Measurements from ENCODE around the gene E4F1. TPM values are rescaled to one million over a fixed set of nuclear protein-coding genes. Genes with fewer than 3 reads are reported as not detected.

E4F1 gene
- total and polyA plus RNA-seq, 9 of the 15 experiments (the other 6 are each of a cell fraction or from before 2014, with no cell fraction given) = 0.48 to 94.9 (median 20.4) TPM

DNA sequence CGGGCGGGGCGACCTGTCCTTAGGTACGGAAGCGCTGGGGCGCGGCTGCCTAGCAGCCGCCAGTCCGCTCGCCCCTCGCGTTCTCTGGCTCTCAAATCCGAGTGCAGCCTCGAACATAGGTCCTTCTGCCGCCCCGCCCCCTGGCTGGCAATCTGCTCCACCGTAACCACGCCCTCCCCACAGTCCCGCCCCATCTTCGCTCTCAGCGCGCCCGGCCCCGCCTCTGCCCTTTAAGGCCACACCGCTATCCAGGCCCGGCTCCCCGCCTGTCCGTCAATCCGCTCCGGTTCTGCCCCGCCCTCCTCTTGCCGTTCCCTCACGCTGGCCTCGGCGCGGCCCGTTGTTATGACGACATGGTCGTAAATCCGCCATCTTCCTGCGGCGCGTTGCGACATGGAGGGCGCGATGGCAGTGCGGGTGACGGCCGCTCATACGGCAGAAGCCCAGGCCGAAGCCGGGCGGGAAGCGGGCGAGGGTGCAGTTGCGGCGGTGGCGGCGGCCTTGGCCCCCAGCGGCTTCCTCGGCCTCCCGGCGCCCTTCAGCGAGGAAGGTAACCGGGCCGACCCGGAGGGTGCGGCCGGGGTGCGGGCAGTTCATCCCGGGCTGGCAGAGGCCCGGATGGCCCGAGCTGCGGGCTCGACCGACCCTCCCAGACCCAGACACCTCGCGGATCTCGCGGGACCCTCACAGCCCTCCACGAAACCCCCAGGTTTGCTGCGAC is at the start of gene E4F1 (continued):
- TF ChIP-seq PTRF (tag; IDR thresholded peaks at IDR 0.05) = no peak
- TF ChIP-seq, protein P1, sequence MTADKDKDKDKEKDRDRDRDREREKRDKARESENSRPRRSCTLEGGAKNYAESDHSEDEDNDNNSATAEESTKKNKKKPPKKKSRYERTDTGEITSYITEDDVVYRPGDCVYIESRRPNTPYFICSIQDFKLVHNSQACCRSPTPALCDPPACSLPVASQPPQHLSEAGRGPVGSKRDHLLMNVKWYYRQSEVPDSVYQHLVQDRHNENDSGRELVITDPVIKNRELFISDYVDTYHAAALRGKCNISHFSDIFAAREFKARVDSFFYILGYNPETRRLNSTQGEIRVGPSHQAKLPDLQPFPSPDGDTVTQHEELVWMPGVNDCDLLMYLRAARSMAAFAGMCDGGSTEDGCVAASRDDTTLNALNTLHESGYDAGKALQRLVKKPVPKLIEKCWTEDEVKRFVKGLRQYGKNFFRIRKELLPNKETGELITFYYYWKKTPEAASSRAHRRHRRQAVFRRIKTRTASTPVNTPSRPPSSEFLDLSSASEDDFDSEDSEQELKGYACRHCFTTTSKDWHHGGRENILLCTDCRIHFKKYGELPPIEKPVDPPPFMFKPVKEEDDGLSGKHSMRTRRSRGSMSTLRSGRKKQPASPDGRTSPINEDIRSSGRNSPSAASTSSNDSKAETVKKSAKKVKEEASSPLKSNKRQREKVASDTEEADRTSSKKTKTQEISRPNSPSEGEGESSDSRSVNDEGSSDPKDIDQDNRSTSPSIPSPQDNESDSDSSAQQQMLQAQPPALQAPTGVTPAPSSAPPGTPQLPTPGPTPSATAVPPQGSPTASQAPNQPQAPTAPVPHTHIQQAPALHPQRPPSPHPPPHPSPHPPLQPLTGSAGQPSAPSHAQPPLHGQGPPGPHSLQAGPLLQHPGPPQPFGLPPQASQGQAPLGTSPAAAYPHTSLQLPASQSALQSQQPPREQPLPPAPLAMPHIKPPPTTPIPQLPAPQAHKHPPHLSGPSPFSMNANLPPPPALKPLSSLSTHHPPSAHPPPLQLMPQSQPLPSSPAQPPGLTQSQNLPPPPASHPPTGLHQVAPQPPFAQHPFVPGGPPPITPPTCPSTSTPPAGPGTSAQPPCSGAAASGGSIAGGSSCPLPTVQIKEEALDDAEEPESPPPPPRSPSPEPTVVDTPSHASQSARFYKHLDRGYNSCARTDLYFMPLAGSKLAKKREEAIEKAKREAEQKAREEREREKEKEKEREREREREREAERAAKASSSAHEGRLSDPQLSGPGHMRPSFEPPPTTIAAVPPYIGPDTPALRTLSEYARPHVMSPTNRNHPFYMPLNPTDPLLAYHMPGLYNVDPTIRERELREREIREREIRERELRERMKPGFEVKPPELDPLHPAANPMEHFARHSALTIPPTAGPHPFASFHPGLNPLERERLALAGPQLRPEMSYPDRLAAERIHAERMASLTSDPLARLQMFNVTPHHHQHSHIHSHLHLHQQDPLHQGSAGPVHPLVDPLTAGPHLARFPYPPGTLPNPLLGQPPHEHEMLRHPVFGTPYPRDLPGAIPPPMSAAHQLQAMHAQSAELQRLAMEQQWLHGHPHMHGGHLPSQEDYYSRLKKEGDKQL (CRISPR knock-in tag; IDR thresholded peaks at IDR 0.05; ENCODE audit: borderline replicate concordance) = no peak
- no peak for TF ChIP-seq KHSRP (IDR thresholded peaks at IDR 0.05)
- TF ChIP-seq, protein P2, sequence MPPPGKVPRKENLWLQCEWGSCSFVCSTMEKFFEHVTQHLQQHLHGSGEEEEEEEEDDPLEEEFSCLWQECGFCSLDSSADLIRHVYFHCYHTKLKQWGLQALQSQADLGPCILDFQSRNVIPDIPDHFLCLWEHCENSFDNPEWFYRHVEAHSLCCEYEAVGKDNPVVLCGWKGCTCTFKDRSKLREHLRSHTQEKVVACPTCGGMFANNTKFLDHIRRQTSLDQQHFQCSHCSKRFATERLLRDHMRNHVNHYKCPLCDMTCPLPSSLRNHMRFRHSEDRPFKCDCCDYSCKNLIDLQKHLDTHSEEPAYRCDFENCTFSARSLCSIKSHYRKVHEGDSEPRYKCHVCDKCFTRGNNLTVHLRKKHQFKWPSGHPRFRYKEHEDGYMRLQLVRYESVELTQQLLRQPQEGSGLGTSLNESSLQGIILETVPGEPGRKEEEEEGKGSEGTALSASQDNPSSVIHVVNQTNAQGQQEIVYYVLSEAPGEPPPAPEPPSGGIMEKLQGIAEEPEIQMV (tag; conservative IDR thresholded peaks at IDR 0.05; ENCODE audit: low read depth) = no peak
- TF ChIP-seq ZNF668 (CRISPR knock-in tag; IDR thresholded peaks at IDR 0.05) = no peak
- TF ChIP-seq CHD4 (IDR thresholded peaks at IDR 0.05; ENCODE audit: insufficient read depth, insufficient replicate concordance, low read depth, low read length, poor library complexity, severe bottlenecking) = no peak
- TF ChIP-seq ZNF274 (IDR thresholded peaks at IDR 0.05; ENCODE audit: borderline replicate concordance, low read depth, low read length) = peak; percentile 27; the same call in 1 of the 2 replicates
- TF ChIP-seq ZC3H4 (CRISPR knock-in tag; IDR thresholded peaks at IDR 0.05; ENCODE audit: borderline replicate concordance) = no peak
- no peak for TF ChIP-seq ZNF311 (CRISPR knock-in tag; IDR thresholded peaks at IDR 0.05)
- TF ChIP-seq RBM39 (optimal IDR thresholded peaks at IDR 0.05; ENCODE audit: low read depth, low read length) = no peak
- TF ChIP-seq PURB (CRISPR knock-in tag; IDR thresholded peaks at IDR 0.05; ENCODE audit: low read depth) = no peak
- TF ChIP-seq HOXB6 (CRISPR knock-in tag; IDR thresholded peaks at IDR 0.05; ENCODE audit: borderline replicate concordance) = no peak
- TF ChIP-seq, protein P3, sequence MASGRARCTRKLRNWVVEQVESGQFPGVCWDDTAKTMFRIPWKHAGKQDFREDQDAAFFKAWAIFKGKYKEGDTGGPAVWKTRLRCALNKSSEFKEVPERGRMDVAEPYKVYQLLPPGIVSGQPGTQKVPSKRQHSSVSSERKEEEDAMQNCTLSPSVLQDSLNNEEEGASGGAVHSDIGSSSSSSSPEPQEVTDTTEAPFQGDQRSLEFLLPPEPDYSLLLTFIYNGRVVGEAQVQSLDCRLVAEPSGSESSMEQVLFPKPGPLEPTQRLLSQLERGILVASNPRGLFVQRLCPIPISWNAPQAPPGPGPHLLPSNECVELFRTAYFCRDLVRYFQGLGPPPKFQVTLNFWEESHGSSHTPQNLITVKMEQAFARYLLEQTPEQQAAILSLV (tag; IDR thresholded peaks at IDR 0.05) = no peak
- no peak for TF ChIP-seq ARHGAP35 (IDR thresholded peaks at IDR 0.05; ENCODE audit: partially characterized antibody)
- no peak for TF ChIP-seq ZNF24 (IDR thresholded peaks at IDR 0.05)
- no peak for TF ChIP-seq ZNF263 (CRISPR knock-in tag; IDR thresholded peaks at IDR 0.05; ENCODE audit: borderline replicate concordance)
- TF ChIP-seq KAT7 (CRISPR knock-in tag; IDR thresholded peaks at IDR 0.05; ENCODE audit: borderline replicate concordance) = no peak
- no peak for TF ChIP-seq XRCC4 (IDR thresholded peaks at IDR 0.05; ENCODE audit: extremely low read depth, insufficient read depth, insufficient read length)
- TF ChIP-seq U2AF2 (optimal IDR thresholded peaks at IDR 0.05; ENCODE audit: low read depth, low read length) = no peak
- peak; percentile 98 for TF ChIP-seq RFX1 (IDR thresholded peaks at IDR 0.05)

Measured in K562 (cell line).